GM12873 (cell line): ENCODE measurements around the gene CBFA2T2.

Experiments
- CTCF ChIP-seq: IDR thresholded peaks from 2 replicates; pipeline ENCODE4 v1.5.1; 2012; ENCODE audit warnings: low read depth, mild to moderate bottlenecking, moderate library complexity, low read length, control low read depth; ENCODE audit not compliant: insufficient read depth; ENCODE audit errors: missing control alignments

CBFA2T2 gene

GRCh38 chr20:33681288-33681687, 191.4 kb downstream of the CBFA2T2 start:
- no peak for TF ChIP-seq CTCF

GRCh38 chr20:33681728-33682353, 191.9 kb downstream of the CBFA2T2 start:
- no peak for TF ChIP-seq CTCF

- TF ChIP-seq CTCF = no peak
Measured at GRCh38 chr20:33684533-33685327, 194.8 kb downstream of the CBFA2T2 start.

GRCh38 chr20:33685328-33686099, 195.6 kb downstream of the CBFA2T2 start:
- no peak for TF ChIP-seq CTCF

- peak; percentile 22 for TF ChIP-seq CTCF
Measured at GRCh38 chr20:33686100-33686983, 196.4 kb downstream of the CBFA2T2 start, which contains the start of gene E2F1. TSS of gene E2F1 (minus strand) at chr20:33686385. CDS start at chr20:33686264, 121 bp downstream.

GRCh38 chr20:33686984-33687366, 197.1 kb downstream of the CBFA2T2 start:
- TF ChIP-seq CTCF = no peak
